Rectal smooth muscle tissue (tissue), 1 donor: Measurements from ENCODE around the gene PPM1J.
A peak's percentile ranks its signal among the peaks of the same experiment; 100 is the strongest.

Source experiments
- H3K27ac ChIP-seq: one replicate; pipeline ENCODE4 v1.7.0; 2013; ENCODE audit warnings: low read depth, low read length, inconsistent platforms
- H3K27me3 ChIP-seq: one replicate; pipeline ENCODE4 v1.7.0; 2013; ENCODE audit warnings: low read length; ENCODE audit not compliant: control insufficient read depth, insufficient read depth
- H3K36me3 ChIP-seq: one replicate; pipeline ENCODE4 v1.7.0; 2013; ENCODE audit warnings: low read length; ENCODE audit not compliant: control insufficient read depth, insufficient read depth
- H3K4me1 ChIP-seq: one replicate; pipeline ENCODE4 v1.7.0; 2013; ENCODE audit warnings: low read length; ENCODE audit not compliant: control insufficient read depth, insufficient read depth
- H3K4me3 ChIP-seq: one replicate; pipeline ENCODE4 v1.7.0; 2013; ENCODE audit warnings: low read length
- H3K9ac ChIP-seq: one replicate; pipeline ENCODE4 v1.7.0; 2013; ENCODE audit warnings: low read length

PPM1J gene

GRCh38 chr1:112673592-112674439, 41.3 kb downstream of the PPM1J start:
- Histone ChIP-seq H3K4me1 (peaks cover 13% of the 10 kb centered on the region), H3K36me3 (no peaks in the 10 kb centered on the region), H3K4me3 (peak overlapping the region; percentile 96), H3K27ac (peak overlapping the region; percentile 92), H3K9ac (peak overlapping the region; percentile 84), H3K27me3 (no peaks in the 10 kb centered on the region)

GRCh38 chr1:112672842-112673241, 42.3 kb downstream of the PPM1J start:
- Histone ChIP-seq H3K9ac (no peak overlapping the region), H3K4me3 (no peak overlapping the region), H3K36me3 (no peaks in the 10 kb centered on the region), H3K27ac (no peak overlapping the region), H3K4me1 (peaks cover 13% of the 10 kb centered on the region), H3K27me3 (no peaks in the 10 kb centered on the region)

GRCh38 chr1:112672009-112672408, 43.1 kb downstream of the PPM1J start:
- no peaks in the 10 kb centered on the region for H3K36me3 ChIP-seq
- no peak overlapping the region for H3K27ac ChIP-seq
- H3K27me3 ChIP-seq: no peaks in the 10 kb centered on the region
- H3K4me3 ChIP-seq: no peak overlapping the region
- H3K9ac ChIP-seq: no peak overlapping the region
- H3K4me1 ChIP-seq: peaks cover 13% of the 10 kb centered on the region

GRCh38 chr1:112666946-112667345, 48.2 kb downstream of the PPM1J start:
- H3K4me3 ChIP-seq: no peak overlapping the region
- no peak overlapping the region for H3K9ac ChIP-seq
- H3K27ac ChIP-seq: no peak overlapping the region
- no peaks in the 10 kb centered on the region for H3K4me1 ChIP-seq
- no peaks in the 10 kb centered on the region for H3K27me3 ChIP-seq
- no peaks in the 10 kb centered on the region for H3K36me3 ChIP-seq

GRCh38 chr1:112665857-112666256, 49.3 kb downstream of the PPM1J start:
- Histone ChIP-seq H3K27ac (no peak overlapping the region), H3K36me3 (peaks cover 5% of the 10 kb centered on the region), H3K27me3 (no peaks in the 10 kb centered on the region)

More at GRCh38 chr1:112665857-112666256, 49.3 kb downstream of the PPM1J start:
- no peak overlapping the region for H3K4me3 ChIP-seq
- H3K4me1 ChIP-seq: no peaks in the 10 kb centered on the region
- no peak overlapping the region for H3K9ac ChIP-seq
